Heart right ventricle (tissue), 16 donors: ENCODE measurements around the gene STK24. TPM values are rescaled to one million over a fixed set of nuclear protein-coding genes. Genes with fewer than 3 reads are reported as not detected.

ENCODE experiments used
- ATAC-seq, 8 donors: fragments of 200-7000 bp; cut with Tn5 transposase; one replicate each; pipeline ENCODE4 v1.9.1; 2020; ENCODE audit warnings: mild to moderate bottlenecking in 8 of 8, moderate library complexity in 8 of 8, moderate number of reproducible peaks in 1 of 8
- DNase-seq, 2 donors: peaks; one replicate each; pipeline ENCODE4 v3.0.0-alpha.2; 2020
- H3K27ac ChIP-seq, 10 donors: fragments of 200-600 bp; sonication (generic) in 2 of 10; one replicate each; pipeline versions ENCODE4 v1.5.0 to v1.8.0; 2020 to 2022; ENCODE audit warnings: mild to moderate bottlenecking in 3 of 10
- H3K27me3 ChIP-seq, 7 donors: fragments of 200-600 bp; one replicate each; pipeline ENCODE4 v1.8.0; 2021 to 2022; ENCODE audit warnings: mild to moderate bottlenecking in 2 of 7
- H3K36me3 ChIP-seq, 9 donors: fragments of 200-600 bp; sonication (generic) in 1 of 9; one replicate each; pipeline versions ENCODE4 v1.5.0 to v1.8.0; 2020 to 2022; ENCODE audit warnings: mild to moderate bottlenecking in 2 of 9
- H3K4me1 ChIP-seq, 9 donors: fragments of 200-600 bp; sonication (generic) in 1 of 9; one replicate each; pipeline versions ENCODE4 v1.5.0 to v1.8.0; 2020 to 2022; ENCODE audit warnings: mild to moderate bottlenecking in 4 of 9
- H3K4me3 ChIP-seq, 10 donors: fragments of 200-600 bp; sonication (generic) in 2 of 10; one replicate each; pipeline versions ENCODE4 v1.5.0 to v1.8.0; 2020 to 2022; ENCODE audit warnings: mild to moderate bottlenecking in 7 of 10, moderate library complexity in 2 of 10
- H3K9me3 ChIP-seq, 11 donors: fragments of 200-600 bp in 10 of 11; sonication (generic) in 2 of 11; one replicate each; pipeline versions ENCODE4 v1.5.0 to v1.8.0; 2013 to 2022; ENCODE audit warnings: mild to moderate bottlenecking in 2 of 11, control low read depth in 1 of 11, moderate library complexity in 1 of 11
- CTCF ChIP-seq, 9 donors: fragments of 200-600 bp; sonication (generic) in 2 of 9; IDR thresholded peaks; one replicate each; pipeline versions ENCODE4 v1.5.0 to v1.8.0; 2021 to 2022; ENCODE audit warnings: antibody characterized with exemption in 9 of 9, mild to moderate bottlenecking in 5 of 9, moderate library complexity in 1 of 9
- WGBS, 2 donors: extraction: QIAGEN DNeasy Blood & Tissue Kit; methylation state at CpG; one replicate each; pipeline ENCODE4 v1.1.7; 2013; ENCODE audit warnings: inconsistent platforms in 1 of 2; 5-methylcytosine and 5-hydroxymethylcytosine counted together
- intact Hi-C, 10 donors: fragments of 100-400 bp; cut with DNase I; formaldehyde crosslinking; loops; one replicate each; pipeline versions ENCODE4 v1.11.1 to v1.14.2; 2022
- polyA plus RNA-seq, 2 donors: library from polyadenylated mRNA; stranded (reverse); fragments of 200-250 nt; gene quantifications; one replicate each; pipeline ENCODE4 v1.2.3, GENCODE V29; 2013
- total RNA-seq, 10 donors: library from RNA; stranded (reverse); fragmentation: NEBNext Ultra II Directional in 3 of 10; extraction: Animal tissue kit (Norgen Biotek cat#: 25700) in 3 of 10; gene quantifications; one replicate each; pipeline versions ENCODE4 v1.2.1 to v1.2.4, GENCODE V29; 2021 to 2023
- donor health status: Arrhythmogenic right ventricular cardiomyopathy.
- donor health status: ischemic (EF 13 %, LVEDD 7.1; RV severe dilation, severe dysfunction).
- donor health status: healthy with polysubstance abuse.
- donor health status: DM: no; HTN: yes; CAD: no.
- donor health status: DM: no; HTN: no; CAD: no.
- donor health status: ischemic (EF 25% LVEDD 6.9; RV normal size, moderate dysfunction).
- donor health status: ischemic (EF 25% LVEDD 5.7; RV mildly dilated, moderate dysfunction).
- donor health status: healthy.
- donor health status: DM: yes; HTN: yes; CAD: no.
- donor health status: Ischemic cardiomyopathy.
- donor health status: ischemic (EF 35%, LVEDD 5.7; RV mildly dilated, moderate dysfunction).
- donor health status: nonischemic (EF 11% LVEDD 7.7; RV severe dilation, severe dysfunction).
- donor health status: DM: yes; HTN: yes; CAD: no.
- donor health status: PGD.
- donor health status: ischemic (EF 29% LVEDD 5.4; RV normal size, mild dysfunction).
- donor health status: nonischemic (EF 23%, LVEDD 6.1; RV moderate dilation, normal function).

Gene STK24
- total and polyA plus RNA-seq, 12 donors, result 20.8 to 72.9 (median 61.5) TPM

DNA sequence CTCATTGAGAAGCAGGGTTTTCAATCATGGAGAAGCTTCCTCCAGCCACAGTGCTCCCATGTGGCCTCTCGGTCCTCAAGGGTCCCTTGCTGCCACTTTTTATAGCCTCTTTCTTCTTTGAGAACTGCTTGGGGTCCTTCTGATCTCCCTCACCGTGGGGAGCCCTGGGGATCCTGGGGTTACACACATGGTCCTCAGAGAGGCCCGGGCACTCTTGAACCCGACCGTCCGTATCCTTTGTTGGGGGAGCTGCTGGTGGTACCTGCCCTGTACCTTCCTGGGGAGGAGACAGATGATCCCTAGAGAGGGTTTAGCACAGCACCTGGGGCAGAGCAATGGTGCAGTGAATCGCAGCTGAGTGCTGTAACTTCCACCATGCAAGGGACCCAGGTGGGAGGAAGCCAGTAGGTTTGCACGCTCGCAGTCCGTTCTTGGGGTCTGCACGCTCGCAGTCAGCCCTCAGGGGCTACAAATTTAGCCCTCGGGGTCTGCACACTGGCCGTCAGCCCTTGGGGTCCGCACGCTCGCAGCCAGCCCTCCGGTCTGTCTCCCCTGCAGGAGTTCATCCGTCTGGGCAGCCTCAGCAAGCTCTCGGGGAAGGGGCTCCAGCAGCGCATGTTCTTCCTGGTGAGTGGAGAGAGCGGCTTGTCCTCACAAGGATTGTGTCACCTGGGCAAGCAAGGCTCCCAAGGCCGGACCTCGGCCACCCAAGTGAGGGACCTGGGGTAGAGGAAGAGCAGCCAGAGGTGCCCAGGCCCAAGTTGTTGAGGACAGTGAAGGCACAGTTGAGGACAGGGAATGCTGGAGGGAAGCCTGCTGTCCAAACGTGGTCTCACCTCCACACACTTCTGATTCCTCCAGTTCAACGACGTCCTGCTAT, 138.4 kb downstream of the STK24 start:
- ATAC-seq, result no peak
- TF ChIP-seq CTCF (IDR thresholded peaks at IDR 0.05), result no peak
- Histone ChIP-seq H3K36me3 (peaks cover 0 to 68% (median 4%) of the 10 kb centered on the region in 9 donors), H3K4me1 (peaks cover 0 to 4% (median 0%) of the 10 kb centered on the region in 9 donors), H3K27ac (no peak overlapping the region), H3K4me3 (no peak overlapping the region), H3K27me3 (no peaks in the 10 kb centered on the region), H3K9me3 (no peaks in the 10 kb centered on the region)
- 96 to 97% methylated on average over 27 of the region's 27 CpGs for WGBS, 2 donors
- intact Hi-C loops, result loop anchor here in 2 of 10 donors (10.0 kb wide), 1 partner anchor 584 kb away; no protein-coding TSS in a partner anchor
- DNase-seq, result no peak

GRCh38 chr13:98436233-98436910, 140.5 kb downstream of the STK24 start:
- WGBS, 2 donors, result 72% methylated on average over 12 of the region's 12 CpGs
- Histone ChIP-seq H3K27ac (no peak overlapping the region), H3K4me1 (peaks cover 0 to 4% (median 0%) of the 10 kb centered on the region in 9 donors), H3K9me3 (no peaks in the 10 kb centered on the region), H3K4me3 (no peak overlapping the region), H3K36me3 (peaks cover 0 to 66% (median 4%) of the 10 kb centered on the region in 9 donors), H3K27me3 (no peaks in the 10 kb centered on the region)
- intact Hi-C loops, result loop anchor here in 2 of 10 donors (10.0 kb wide), 1 partner anchor 582 kb away; no protein-coding TSS in a partner anchor
- DNase-seq (no peak), ATAC-seq (no peak)
- no peak for TF ChIP-seq CTCF (IDR thresholded peaks at IDR 0.05)

GRCh38 chr13:98435376-98435775, 141.5 kb downstream of the STK24 start:
- Histone ChIP-seq H3K36me3 (peaks cover 0 to 62% (median 4%) of the 10 kb centered on the region in 9 donors), H3K4me3 (no peak overlapping the region), H3K9me3 (no peaks in the 10 kb centered on the region), H3K27me3 (no peaks in the 10 kb centered on the region), H3K27ac (no peak overlapping the region), H3K4me1 (peaks cover 0 to 4% (median 0%) of the 10 kb centered on the region in 9 donors)
- TF ChIP-seq CTCF (IDR thresholded peaks at IDR 0.05), result no peak
- intact Hi-C loops, result loop anchor here in 2 of 10 donors (10.0 kb wide), 1 partner anchor 581 kb away; no protein-coding TSS in a partner anchor
- ATAC-seq, result no peak
- WGBS, 2 donors, result 90 to 91% methylated on average over 11 of the region's 11 CpGs
- no peak for DNase-seq

DNA sequence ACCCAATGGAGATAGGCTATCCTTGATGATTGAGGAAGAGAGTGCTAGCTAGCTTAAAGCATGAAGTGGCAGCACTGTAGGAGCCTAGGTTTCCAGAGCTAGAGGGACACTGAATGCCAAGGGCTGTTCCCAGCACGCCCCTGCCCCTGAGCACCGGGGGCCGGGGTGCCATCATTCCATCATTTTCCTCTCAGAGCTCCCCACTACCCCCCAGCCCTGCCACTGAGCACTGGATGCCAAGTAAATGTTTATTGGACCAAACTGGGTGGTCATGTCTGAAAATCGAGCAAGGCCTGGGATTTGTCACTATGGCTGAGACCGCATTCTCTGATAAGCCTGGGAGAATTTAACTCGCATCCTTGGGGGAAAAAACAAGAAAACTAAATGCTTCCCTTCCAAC, 142.8 kb downstream of the STK24 start:
- no peak for TF ChIP-seq CTCF (IDR thresholded peaks at IDR 0.05)
- peaks cover 0 to 49% (median 0%) of the 10 kb centered on the region in 9 donors for H3K36me3 ChIP-seq
- intact Hi-C loops, result loop anchor here in 2 of 10 donors (10.0 kb wide), 1 partner anchor 579 kb away; no protein-coding TSS in a partner anchor
- DNase-seq (no peak), ATAC-seq (no peak)
- H3K9me3 ChIP-seq, result no peaks in the 10 kb centered on the region
- H3K27me3 ChIP-seq, result no peaks in the 10 kb centered on the region
- H3K4me1 ChIP-seq, result peaks cover 0 to 4% (median 0%) of the 10 kb centered on the region in 9 donors
- no peak overlapping the region for H3K27ac ChIP-seq
- no peak overlapping the region for H3K4me3 ChIP-seq
- WGBS, 2 donors, result 90 to 95% methylated on average over 6 of the region's 6 CpGs
